Neutrophil (primary cell): Measurements from ENCODE around the gene ZNF679.
"Not testable (repeated sequence)": the region's sequence is repeated elsewhere in the genome, so short reads cannot be mapped to it uniquely, and the experiment has no call there.

Source experiments
- H3K27ac ChIP-seq: fragments of 200-600 bp; sonication (generic); 2 replicates; pipeline ENCODE4 v1.5.1; 2016; ENCODE audit warnings: mild to moderate bottlenecking, moderate library complexity
- H3K27me3 ChIP-seq: fragments of 200-600 bp; sonication (generic); 2 replicates; pipeline ENCODE4 v1.6.0; 2016; ENCODE audit warnings: mild to moderate bottlenecking
- H3K36me3 ChIP-seq: fragments of 200-600 bp; sonication (generic); 2 replicates; pipeline ENCODE4 v1.5.1; 2017
- H3K4me1 ChIP-seq, 2 experiments: fragments of 200-600 bp in 1 of 2; sonication (generic) in 1 of 2; 1 replicate in 1 of 2; 2 replicates in 1 of 2; pipeline versions ENCODE4 v1.5.1 to v1.6.1; 2013 to 2016; ENCODE audit warnings: low read depth in 1 of 2, low read length in 1 of 2, mild to moderate bottlenecking in 1 of 2, moderate library complexity in 1 of 2; ENCODE audit not compliant: control insufficient read depth in 1 of 2, insufficient read depth in 1 of 2
- H3K4me3 ChIP-seq, 2 experiments: fragments of 200-600 bp in 1 of 2; sonication (generic) in 1 of 2; 1 replicate in 1 of 2; 2 replicates in 1 of 2; pipeline ENCODE4 v1.5.1; 2013 to 2016; ENCODE audit warnings: low read depth in 1 of 2, low read length in 1 of 2, mild to moderate bottlenecking in 1 of 2, moderate library complexity in 1 of 2
- H3K9me3 ChIP-seq: fragments of 200-600 bp; sonication (generic); 2 replicates; pipeline ENCODE4 v1.5.1; 2016
- TF ChIP-seq, protein P1 (sequence below): fragments of 200-600 bp; sonication (generic); IDR thresholded peaks from 2 replicates; pipeline ENCODE4 v1.5.1; 2016; ENCODE audit warnings: antibody characterized with exemption

The ZNF679 gene

DNA sequence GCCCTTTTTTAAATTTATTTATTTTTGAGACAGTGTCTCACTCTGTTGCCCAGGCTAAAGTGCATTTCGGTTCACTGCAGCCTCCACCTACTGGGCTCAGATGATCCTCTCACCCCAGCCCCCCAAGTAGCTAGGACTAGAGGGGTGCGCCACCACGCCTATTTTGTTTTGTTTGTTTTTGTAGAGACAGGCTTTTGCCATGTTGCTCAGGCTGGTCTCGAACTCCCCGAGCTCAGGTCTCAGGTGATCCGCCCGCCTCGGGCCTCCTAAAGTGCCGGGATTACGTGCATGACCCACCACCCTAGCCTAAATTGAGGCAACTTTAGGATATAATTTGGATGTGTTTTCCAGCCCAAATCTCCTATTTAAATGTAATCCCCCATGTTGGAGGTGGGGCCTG, 86.3 kb downstream of the ZNF679 start:
- Histone ChIP-seq H3K27me3 (no peaks in the 10 kb centered on the region), H3K27ac (no peak overlapping the region), H3K36me3 (no peaks in the 10 kb centered on the region), H3K4me3 (peak overlapping the region; percentile 66 to 85), H3K9me3 (no peaks in the 10 kb centered on the region), H3K4me1 (peaks cover 10 to 11% of the 10 kb centered on the region in 2 experiments)
- TF ChIP-seq, protein P1, sequence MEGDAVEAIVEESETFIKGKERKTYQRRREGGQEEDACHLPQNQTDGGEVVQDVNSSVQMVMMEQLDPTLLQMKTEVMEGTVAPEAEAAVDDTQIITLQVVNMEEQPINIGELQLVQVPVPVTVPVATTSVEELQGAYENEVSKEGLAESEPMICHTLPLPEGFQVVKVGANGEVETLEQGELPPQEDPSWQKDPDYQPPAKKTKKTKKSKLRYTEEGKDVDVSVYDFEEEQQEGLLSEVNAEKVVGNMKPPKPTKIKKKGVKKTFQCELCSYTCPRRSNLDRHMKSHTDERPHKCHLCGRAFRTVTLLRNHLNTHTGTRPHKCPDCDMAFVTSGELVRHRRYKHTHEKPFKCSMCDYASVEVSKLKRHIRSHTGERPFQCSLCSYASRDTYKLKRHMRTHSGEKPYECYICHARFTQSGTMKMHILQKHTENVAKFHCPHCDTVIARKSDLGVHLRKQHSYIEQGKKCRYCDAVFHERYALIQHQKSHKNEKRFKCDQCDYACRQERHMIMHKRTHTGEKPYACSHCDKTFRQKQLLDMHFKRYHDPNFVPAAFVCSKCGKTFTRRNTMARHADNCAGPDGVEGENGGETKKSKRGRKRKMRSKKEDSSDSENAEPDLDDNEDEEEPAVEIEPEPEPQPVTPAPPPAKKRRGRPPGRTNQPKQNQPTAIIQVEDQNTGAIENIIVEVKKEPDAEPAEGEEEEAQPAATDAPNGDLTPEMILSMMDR: no peak

DNA sequence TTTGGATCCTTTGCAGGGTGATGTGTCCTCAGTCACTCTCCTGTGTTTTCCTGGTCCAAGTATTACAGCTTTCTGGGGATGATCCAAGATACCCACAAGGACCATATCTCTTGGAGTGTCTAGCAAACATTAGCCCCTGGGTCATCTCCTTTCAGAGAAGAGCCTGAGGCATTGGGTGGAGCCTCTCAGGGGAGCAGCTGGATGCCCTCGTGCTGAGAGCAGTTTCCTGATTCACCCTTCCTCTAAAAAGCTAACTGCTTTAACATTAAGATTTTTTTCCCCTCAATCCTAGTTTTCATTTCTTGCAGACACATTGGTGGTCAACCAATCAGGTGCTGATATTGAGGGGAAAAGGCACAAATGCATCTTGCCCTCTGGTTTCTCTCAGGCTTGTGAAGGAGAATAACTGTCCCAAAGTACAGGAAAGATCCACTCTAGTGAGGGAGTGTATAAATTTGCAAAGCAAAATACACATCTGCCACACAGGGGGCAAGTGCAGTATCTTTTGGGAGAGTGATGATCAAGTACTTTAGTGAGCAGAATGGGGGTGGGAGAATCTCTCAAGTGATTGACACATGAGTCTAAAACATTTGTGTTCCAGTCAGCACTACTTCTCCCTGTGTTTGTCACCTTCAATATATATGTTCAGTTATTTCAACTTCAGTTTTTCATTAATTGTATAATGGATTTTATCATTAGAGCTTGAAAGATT, 87.9 kb downstream of the ZNF679 start:
- H3K27ac ChIP-seq, H3K4me3 ChIP-seq, H3K36me3 ChIP-seq, H3K9me3 ChIP-seq, H3K27me3 ChIP-seq: not testable (repeated sequence)
- H3K4me1 ChIP-seq: peaks cover 10 to 11% of the 10 kb centered on the region in 2 experiments
